Motor neuron (in vitro differentiated cells): ENCODE results near the gene CLASP1. TPM values are rescaled to one million over a fixed set of nuclear protein-coding genes. Genes with fewer than 3 reads are reported as not detected.

ENCODE experiments used
- ATAC-seq, 8 experiments: fragments of 200-7000 bp; cut with Tn5 transposase; replicated peaks in 6 of 8; 2 replicates each; pipeline ENCODE4 v1.8.0; 2021; ENCODE audit warnings: mild to moderate bottlenecking in 8 of 8, moderate library complexity in 8 of 8
- H3K27ac ChIP-seq, 2 donors: fragments of 250-450 bp; sonication (Bioruptor Pico); 2 replicates each; pipeline ENCODE4 v1.9.0; 2021; ENCODE audit warnings: antibody characterized with exemption in 2 of 2, mild to moderate bottlenecking in 2 of 2, moderate library complexity in 1 of 2
- H3K4me1 ChIP-seq, 2 donors: fragments of 250-450 bp; sonication (Bioruptor Pico); replicated peaks in 1 of 2; 2 replicates each; pipeline ENCODE4 v1.6.1; 2021; ENCODE audit warnings: antibody characterized with exemption in 2 of 2, mild to moderate bottlenecking in 2 of 2, moderate library complexity in 1 of 2
- H3K4me3 ChIP-seq, 5 donors: fragments of 250-450 bp; sonication (Bioruptor Pico); 2 replicates each; pipeline ENCODE4 v1.9.0; 2021; ENCODE audit warnings: antibody characterized with exemption in 5 of 5, mild to moderate bottlenecking in 5 of 5, moderate library complexity in 4 of 5
- WGBS, 10 experiments: fragments of 450-650 bp; shearing (Covaris generic); methylation state at CpG; one replicate each; pipeline ENCODE4 v1.0.0; 2022; 5-methylcytosine and 5-hydroxymethylcytosine counted together
- in situ Hi-C, 9 experiments: fragments of 400-800 bp; cut with MboI; loops; one replicate each; pipeline ENCODE4 v1.15.0; 2021; ENCODE audit warnings: low sequenced_read_pairs in 9 of 9, low pct_unique_long_range_greater_than_20kb in 2 of 9; ENCODE audit not compliant: unreplicated experiment in 9 of 9
- total RNA-seq, 8 experiments: library from RNA; unstranded; fragments of 300-600 nt; gene quantifications; 2 replicates each; pipeline versions ENCODE4 v1.2.3 to v1.2.4, GENCODE V29; 2022

Gene CLASP1
- total RNA-seq, 8 experiments from 2014 or later, result 36.3 to 66.7 (median 54.6) TPM

DNA sequence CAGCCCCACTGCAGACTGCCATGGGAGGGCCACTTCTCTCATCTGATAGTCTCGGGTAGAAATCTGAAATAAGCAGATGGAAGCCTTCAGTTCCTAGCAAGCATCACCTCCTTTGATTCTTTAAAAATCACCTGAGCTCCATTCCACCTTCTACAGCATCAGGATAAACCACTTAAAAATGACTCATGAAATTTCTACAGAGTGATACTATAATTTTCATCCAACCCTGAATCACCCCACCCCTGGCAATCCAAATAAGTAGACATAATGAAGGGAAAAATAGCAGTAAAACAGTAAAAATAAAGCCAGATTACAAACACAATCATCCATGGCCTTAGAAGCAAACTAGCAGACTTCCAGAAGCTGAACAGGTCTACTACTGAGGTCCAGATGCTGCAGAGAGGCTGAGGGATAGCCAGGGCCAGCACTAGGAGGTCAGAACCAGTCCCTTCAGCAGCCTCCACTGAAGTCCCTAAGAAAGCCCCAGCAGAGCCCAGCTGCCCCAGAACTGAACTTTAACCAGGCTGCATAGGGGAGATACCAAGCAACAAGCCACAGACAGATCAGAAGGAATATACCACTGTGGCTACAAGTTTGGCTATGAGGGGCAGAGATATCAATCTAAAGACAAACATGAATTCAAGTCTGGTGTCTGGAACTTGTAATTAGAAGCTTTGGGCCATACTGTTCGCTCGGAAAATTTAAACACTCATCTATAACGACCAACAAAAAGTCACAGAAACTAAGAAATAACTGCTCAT, 173.3 kb downstream of the CLASP1 start:
- in situ Hi-C loops, result no loop called here
- 63 to 100% (median 70%) methylated on average over 1 to 4 of the region's 4 CpGs; no CpG with 5 or more reads in 3 of the 10 experiments for WGBS, 10 experiments
- no peak for ATAC-seq
- Histone ChIP-seq H3K4me1 (peaks cover 18 to 31% of the 10 kb centered on the region in 2 donors), H3K4me3 (no peak overlapping the region), H3K27ac (no peak overlapping the region)

GRCh38 chr2:121473512-121473911, 175.8 kb downstream of the CLASP1 start:
- Histone ChIP-seq H3K4me3 (no peak overlapping the region), H3K4me1 (peaks cover 18 to 33% of the 10 kb centered on the region in 2 donors), H3K27ac (no peak overlapping the region)
- 50 to 93% (median 83%) methylated on average over 1 to 2 of the region's 2 CpGs; no CpG with 5 or more reads in 1 of the 10 experiments for WGBS, 10 experiments
- in situ Hi-C loops, result no loop called here
- ATAC-seq, result no peak

DNA sequence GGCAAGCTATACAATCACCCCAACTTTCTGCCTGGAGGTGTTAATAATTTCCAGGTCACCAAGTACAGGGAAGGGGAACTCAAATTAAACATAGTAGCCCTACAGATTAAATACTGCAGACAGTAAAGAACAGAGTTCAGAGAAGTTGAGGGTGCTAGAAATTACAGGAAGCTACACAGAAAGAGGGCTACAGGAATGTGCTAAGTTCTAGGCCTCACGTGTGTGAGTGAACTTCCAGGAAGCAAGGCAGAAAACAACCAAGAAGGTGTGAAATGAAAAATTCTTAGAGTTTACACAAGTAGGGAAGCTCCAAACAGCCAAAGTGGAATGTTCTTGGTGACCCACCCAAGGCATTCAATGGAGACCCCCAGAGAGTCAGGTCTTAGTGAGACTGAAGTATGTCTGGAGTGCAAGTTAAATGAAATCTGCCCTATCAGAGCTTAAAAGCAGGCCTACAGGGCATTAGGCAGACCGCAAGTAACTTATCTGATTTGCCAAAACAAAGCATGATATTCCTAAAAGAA, 176.7 kb downstream of the CLASP1 start:
- H3K4me3 ChIP-seq, result no peak overlapping the region
- H3K4me1 ChIP-seq, result peaks cover 18 to 37% of the 10 kb centered on the region in 2 donors
- peak in 5 of 8 experiments; percentile 27 to 45 (median 30) for ATAC-seq
- H3K27ac ChIP-seq, result peak overlapping the region in 1 of 2 donors; percentile 25
- in situ Hi-C loops, result no loop called here
- WGBS, 10 experiments, result 63 to 100% (median 92%) methylated on average over 1 to 2 of the region's 2 CpGs; no CpG with 5 or more reads in 2 of the 10 experiments

DNA sequence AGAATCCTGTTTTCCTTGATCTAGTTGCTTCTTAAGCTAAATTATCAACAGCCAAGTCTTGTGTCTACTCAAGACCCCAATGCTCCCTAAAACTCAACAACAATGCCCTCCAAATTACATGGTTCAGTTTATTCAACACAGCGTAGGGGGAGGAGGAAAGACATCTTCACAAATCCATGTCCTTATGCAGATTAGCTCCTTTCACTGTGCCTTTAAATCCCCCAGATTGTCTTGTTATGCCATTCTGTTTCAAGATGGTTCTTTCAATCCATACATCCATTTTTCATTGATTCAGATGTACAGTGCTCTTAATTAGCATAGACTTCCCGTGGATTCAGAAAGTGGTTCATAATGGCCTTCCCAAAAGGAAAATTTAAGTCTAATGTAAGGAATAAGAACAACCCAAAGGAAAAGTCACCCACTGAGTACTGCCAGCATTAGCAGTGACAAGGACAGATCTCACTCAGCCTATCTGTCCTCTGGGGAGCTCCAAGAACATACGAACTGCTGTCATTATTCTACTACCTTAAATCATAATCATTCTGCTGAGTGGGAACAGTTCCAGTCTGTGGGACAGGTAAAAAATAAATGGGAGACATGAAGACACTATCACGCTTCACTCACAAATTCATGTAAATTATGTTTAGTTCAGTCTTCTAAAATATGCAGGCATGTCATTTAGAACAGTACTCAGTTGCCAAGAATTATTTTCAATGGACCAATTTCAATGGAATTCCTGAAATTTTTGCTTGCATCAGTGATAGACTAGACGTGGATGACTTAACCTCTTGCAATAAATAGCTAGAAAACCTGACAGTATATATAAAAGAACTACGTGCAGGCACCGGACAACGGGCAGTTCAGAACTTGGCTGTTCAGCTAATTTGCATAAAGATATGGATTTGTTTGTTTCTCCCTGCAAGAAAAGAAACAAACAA, 177.5 kb downstream of the CLASP1 start:
- ATAC-seq, result peak; percentile 50 to 83 (median 64)
- WGBS, 10 experiments, result 20 to 74% (median 50%) methylated on average over 2 to 8 of the region's 8 CpGs
- Histone ChIP-seq H3K4me1 (peaks cover 22 to 41% of the 10 kb centered on the region in 2 donors), H3K27ac (peak overlapping the region in 1 of 2 donors; percentile 27), H3K4me3 (no peak overlapping the region)
- in situ Hi-C loops, result no loop called here

GRCh38 chr2:121470917-121471316, 178.3 kb downstream of the CLASP1 start:
- Histone ChIP-seq H3K4me3 (no peak overlapping the region), H3K4me1 (peaks cover 20 to 43% of the 10 kb centered on the region in 2 donors), H3K27ac (no peak overlapping the region)
- in situ Hi-C loops, result no loop called here
- 75 to 100% (median 93%) methylated on average over 1 to 4 of the region's 4 CpGs for WGBS, 10 experiments
- no peak for ATAC-seq

GRCh38 chr2:121469356-121469755, 179.9 kb downstream of the CLASP1 start:
- in situ Hi-C loops, result no loop called here
- no peak for ATAC-seq
- WGBS, 10 experiments, result 93 to 100% (median 100%) methylated on average over 1 to 3 of the region's 3 CpGs; no CpG with 5 or more reads in 5 of the 10 experiments
- peaks cover 20 to 43% of the 10 kb centered on the region in 2 donors for H3K4me1 ChIP-seq
- H3K27ac ChIP-seq, result no peak overlapping the region
- no peak overlapping the region for H3K4me3 ChIP-seq

DNA sequence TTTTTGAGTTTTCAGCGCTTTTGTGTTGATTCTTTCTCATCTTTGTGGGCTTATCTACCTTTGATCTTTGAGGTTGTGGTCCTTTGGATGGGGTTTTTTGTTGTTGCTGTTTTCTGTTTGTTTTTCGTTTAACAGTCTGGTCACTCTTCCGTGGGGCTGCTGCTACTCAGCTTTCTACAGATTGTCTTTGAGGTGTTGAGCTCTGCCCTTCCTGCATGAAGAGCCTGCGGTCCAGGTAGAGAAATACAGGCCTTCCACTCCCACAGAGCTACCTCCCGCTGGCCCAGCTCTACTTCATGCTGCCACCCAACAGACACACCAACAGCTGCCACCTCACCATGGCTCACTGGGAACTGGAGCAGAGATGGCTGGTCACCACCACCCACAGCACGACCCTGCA, 180.3 kb downstream of the CLASP1 start:
- in situ Hi-C loops, result no loop called here
- Histone ChIP-seq H3K27ac (no peak overlapping the region), H3K4me3 (no peak overlapping the region), H3K4me1 (peaks cover 20 to 43% of the 10 kb centered on the region in 2 donors)
- 86 to 100% (median 100%) methylated on average over 1 to 6 of the region's 6 CpGs; no CpG with 5 or more reads in 2 of the 10 experiments for WGBS, 10 experiments
- ATAC-seq, result no peak

DNA sequence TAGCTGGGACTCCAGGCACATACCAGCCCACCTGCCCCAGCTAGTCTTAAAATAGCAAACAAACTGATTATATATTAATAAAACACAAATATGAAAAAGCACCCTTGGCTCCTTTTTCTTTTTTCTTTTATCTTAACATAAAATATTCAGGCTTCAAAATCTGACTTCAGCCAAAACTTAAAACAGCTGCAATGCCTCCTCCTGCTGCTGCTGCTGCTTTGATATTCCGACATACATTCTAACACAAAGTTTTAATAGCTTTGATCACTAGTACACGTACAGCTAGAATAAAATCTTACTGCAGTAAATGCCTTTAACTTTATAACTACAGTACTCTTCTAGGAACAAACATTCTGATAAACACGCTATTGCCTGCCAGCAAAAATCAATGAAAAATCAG, 190.0 kb downstream of the CLASP1 start:
- H3K4me1 ChIP-seq, result no peaks in the 10 kb centered on the region
- 67 to 100% (median 87%) methylated on average over 1 to 3 of the region's 3 CpGs for WGBS, 10 experiments
- H3K27ac ChIP-seq, result no peak overlapping the region
- H3K4me3 ChIP-seq, result no peak overlapping the region
- in situ Hi-C loops, result no loop called here
- ATAC-seq, result no peak

- in situ Hi-C loops, result no loop called here
- H3K27ac ChIP-seq, result no peak overlapping the region
- no peak for ATAC-seq
- no peaks in the 10 kb centered on the region for H3K4me1 ChIP-seq
- 75 to 100% (median 90%) methylated on average over 1 to 3 of the region's 3 CpGs for WGBS, 10 experiments
- no peak overlapping the region for H3K4me3 ChIP-seq
Observed at GRCh38 chr2:121456325-121456724, 192.9 kb downstream of the CLASP1 start.

DNA sequence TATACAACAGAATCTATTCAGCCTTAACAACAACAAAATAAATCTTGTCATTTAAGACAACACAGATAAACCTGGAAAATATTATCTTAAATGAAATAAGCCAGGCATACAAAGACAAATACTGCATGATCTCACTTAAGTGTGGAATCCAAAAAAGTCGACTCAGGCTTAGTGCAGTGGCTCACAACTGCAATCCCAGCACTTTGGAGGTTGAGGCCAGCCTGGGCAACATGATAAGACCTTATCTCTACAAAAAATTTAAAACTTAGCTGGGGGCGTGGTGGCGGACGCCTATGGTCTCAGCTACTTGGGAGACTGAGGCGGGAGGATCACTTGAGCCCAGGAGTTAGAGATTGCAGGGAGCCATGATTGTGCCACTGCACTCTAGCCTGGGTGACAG, 193.8 kb downstream of the CLASP1 start:
- Histone ChIP-seq H3K4me3 (no peak overlapping the region), H3K27ac (no peak overlapping the region), H3K4me1 (no peaks in the 10 kb centered on the region)
- WGBS, 10 experiments, result 50 to 100% (median 89%) methylated on average over 1 to 5 of the region's 5 CpGs; no CpG with 5 or more reads in 2 of the 10 experiments
- no peak for ATAC-seq
- in situ Hi-C loops, result no loop called here

GRCh38 chr2:121454549-121455090, 194.6 kb downstream of the CLASP1 start:
- 52 to 100% (median 97%) methylated on average over 1 to 7 of the region's 7 CpGs for WGBS, 10 experiments
- H3K27ac ChIP-seq, result no peak overlapping the region
- ATAC-seq, result no peak
- H3K4me3 ChIP-seq, result no peak overlapping the region
- no peaks in the 10 kb centered on the region for H3K4me1 ChIP-seq
- in situ Hi-C loops, result no loop called here

- WGBS, 10 experiments, result 75 to 93% (median 83%) methylated on average over 1 to 4 of the region's 4 CpGs; no CpG with 5 or more reads in 2 of the 10 experiments
- no peak overlapping the region for H3K4me3 ChIP-seq
- ATAC-seq, result no peak
- no peaks in the 10 kb centered on the region for H3K4me1 ChIP-seq
- in situ Hi-C loops, result no loop called here
- H3K27ac ChIP-seq, result no peak overlapping the region
Observed at GRCh38 chr2:121451398-121451797, 197.9 kb downstream of the CLASP1 start.

- WGBS, 10 experiments, result 69 to 100% (median 90%) methylated on average over 2 to 4 of the region's 4 CpGs
- ATAC-seq, result no peak
- in situ Hi-C loops, result no loop called here
Observed at GRCh38 chr2:121450301-121450700, 199.0 kb downstream of the CLASP1 start.

More at GRCh38 chr2:121450301-121450700, 199.0 kb downstream of the CLASP1 start:
- Histone ChIP-seq H3K4me1 (no peaks in the 10 kb centered on the region), H3K4me3 (no peak overlapping the region), H3K27ac (no peak overlapping the region)
